Stimulated activated CD4-positive, alpha-beta T cell treated with anti-CD3 and anti-CD28 coated beads, Interleukin-1b, Interleukin-23, amount 100 ng/mL, for 24 hours (primary cell): ENCODE measurements around the gene MITD1.
"Not testable (repeated sequence)": the region's sequence is repeated elsewhere in the genome, so short reads cannot be mapped to it uniquely, and the experiment has no call there.

Source experiments
- DNase-seq, 4 experiments: peaks; one replicate each; pipeline ENCODE4 v3.0.0-alpha.2; 2020; ENCODE audit warnings: low read depth in 4 of 4, low spot score in 1 of 4

The MITD1 gene

GRCh38 chr2:99180755-99181623, at the start of gene MITD1, which contains the start of gene MRPL30:
Gene MITD1 (minus strand): TSS chr2:99181058. CDS start chr2:99180981, 77 bp downstream.
Gene MRPL30 (plus strand): TSS chr2:99181184. CDS start chr2:99186204, 5,020 bp downstream.
- DNase-seq: peak; percentile 63 to 81 (median 74)

DNA sequence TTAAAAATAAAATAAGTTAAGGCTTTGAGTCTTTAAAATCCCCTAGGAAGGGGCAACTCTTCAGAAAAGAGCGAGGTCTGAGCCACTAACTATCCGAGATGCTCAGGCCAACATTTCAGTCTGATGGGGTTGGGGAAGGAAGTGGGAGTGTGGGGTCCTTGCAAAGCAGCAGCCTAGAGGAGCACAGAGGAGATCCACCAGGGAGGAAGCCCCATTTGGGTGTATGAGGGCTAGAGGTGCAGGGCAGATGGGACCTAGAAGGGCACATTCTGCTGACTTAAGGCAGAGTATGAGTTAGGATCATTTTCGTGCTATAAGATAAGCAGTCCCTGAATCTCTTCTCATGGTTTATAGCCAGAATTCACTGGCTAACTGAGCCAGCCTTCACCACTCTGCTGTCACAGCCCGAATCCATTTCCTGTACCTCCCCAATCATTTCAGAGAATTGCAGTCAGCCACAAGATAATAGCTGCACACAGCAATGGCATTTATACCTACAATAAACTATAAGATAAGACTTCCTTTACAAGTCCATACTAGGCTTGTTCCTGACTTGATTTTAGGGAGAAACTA, 37.2 kb upstream of the MITD1 start:
- no peak for DNase-seq

GRCh38 chr2:99216096-99216495, 35.2 kb upstream of the MITD1 start:
- DNase-seq: no peak

DNA sequence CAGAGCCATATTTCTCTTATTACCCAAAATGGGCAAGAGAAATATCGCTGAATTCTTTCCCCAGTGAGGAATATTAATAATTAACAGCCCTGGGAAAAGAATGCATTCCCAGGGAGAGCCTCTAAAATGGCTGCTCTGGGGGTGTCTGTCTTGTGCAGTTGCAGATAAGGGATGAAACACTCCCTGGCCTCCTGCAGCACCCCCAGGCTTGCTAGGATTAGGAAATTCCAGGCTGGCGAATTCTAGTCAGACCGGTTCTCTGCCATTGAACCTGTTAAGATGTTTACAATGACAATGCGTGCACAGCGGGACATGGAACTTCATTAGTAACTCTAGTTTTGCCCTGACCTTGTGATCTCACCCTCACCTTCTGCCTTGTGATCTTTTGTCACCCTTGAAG, 24.6 kb upstream of the MITD1 start:
- DNase-seq: no peak

DNA sequence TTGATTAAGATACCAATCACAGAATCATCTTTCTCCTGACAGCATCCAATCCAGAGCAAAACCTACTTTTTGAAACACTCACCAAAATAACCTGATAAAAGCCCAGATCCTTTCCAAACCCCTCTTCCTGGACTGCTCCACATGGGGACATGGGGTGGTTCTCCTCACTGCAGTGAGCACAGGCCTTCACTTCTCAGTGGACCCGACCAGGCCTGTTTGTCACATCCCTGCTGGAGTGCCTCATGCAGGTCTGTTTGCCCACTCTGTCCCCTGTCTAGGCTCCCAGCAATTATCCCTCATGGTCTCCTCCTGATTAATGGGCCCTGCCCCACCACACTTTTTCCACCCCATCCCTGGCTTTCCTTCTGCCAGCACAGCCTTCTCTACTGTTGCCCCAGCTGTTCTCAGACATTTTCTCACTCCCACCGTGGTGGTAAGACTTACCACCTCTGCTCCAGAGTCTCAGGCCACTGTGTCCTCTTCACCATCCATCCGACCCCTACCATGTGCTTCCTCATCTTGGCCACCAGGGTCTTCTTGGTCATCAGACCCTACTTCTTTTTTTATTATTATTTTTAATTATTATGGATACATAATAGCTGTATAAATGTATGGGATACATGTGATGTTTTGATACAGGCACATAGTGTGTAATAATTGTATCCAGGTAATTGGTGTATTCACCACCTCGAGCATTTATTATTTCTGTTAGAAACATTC, 21.3 kb upstream of the MITD1 start:
- no peak for DNase-seq

GRCh38 chr2:99200076-99200800, 19.4 kb upstream of the MITD1 start:
- no peak for DNase-seq

- DNase-seq: no peak
Measured at GRCh38 chr2:99198103-99198841, 17.4 kb upstream of the MITD1 start.

- not testable (repeated sequence) for DNase-seq
Measured at GRCh38 chr2:99192364-99192763, 11.5 kb upstream of the MITD1 start.

DNA sequence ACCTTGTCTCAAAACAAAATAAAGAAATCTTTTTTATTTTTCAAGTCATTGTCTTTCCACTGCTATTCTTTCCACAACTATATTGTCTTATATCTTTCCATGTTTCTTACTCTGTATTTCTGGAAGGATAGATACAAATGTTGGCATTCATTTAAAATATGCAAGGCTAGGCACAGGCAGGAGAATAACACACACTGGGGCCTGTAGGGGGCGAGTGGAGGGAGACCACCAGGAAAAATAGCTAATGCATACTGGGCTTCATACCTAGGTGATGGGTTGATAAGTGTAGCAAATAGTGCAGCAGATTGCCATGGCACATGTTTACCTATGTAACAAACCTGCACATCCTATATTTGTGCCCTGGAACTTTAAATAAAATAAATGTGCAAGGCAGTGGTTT, 9.7 kb upstream of the MITD1 start:
- DNase-seq: no peak

- no peak for DNase-seq
Measured at GRCh38 chr2:99188357-99188756, 7.5 kb upstream of the MITD1 start.

DNA sequence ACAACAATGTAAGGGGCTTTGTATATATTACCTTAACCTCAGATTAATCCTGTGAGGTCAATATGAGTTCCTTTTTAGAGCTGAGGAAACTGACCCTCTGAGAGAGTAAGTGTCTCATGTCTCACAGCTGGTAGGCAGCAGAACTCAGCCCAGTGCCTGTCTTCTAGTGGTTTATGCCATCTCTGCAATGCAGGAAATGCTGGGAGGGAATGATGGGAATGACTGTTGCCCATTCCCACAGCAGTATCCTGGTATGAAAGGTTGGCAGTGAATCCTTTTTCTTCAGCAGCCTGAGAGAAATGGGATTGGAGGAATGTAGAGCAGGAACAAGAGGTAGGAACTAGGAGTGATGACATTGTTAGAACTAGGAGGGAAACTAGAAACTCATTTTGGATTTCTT, 6.2 kb upstream of the MITD1 start:
- DNase-seq: no peak

DNA sequence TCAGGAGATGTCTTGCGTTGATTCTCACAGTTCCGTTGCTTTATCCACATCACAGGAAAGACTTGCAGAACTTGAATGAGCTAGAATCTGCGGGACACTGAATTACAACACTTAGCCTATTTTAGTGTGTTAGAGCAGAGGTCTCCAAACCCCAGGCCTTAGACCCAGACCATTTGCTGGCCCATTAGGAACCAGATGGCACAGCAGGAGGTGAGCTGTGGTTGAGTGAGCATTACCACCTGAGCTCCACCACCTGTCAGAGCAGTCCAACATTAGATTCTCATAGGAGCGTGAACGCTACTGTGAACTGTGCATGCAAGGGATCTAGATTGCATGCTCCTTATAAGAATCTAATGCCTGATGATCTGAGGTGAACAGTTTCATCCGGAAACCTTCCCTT, 4.0 kb upstream of the MITD1 start:
- DNase-seq: no peak

DNA sequence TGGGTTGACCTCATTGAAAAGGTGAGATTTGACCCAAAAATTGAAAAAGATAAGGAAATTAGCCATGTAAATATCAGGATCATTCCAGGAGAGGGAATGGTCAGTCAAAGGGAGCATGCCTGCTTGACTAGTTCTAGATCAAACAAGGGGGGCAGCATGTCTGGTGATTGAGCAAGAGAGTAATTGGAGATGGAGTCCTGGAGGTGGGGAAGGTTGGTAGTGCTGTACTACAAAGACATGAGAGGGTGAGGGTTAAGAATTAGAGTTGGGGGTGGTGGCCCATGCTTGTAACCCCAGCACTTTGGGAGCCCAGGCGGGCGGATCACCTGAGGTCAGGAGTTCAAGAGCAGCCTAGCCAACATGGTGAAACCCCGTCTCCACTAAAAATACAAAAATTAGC, 2.2 kb upstream of the MITD1 start:
- DNase-seq: no peak

DNA sequence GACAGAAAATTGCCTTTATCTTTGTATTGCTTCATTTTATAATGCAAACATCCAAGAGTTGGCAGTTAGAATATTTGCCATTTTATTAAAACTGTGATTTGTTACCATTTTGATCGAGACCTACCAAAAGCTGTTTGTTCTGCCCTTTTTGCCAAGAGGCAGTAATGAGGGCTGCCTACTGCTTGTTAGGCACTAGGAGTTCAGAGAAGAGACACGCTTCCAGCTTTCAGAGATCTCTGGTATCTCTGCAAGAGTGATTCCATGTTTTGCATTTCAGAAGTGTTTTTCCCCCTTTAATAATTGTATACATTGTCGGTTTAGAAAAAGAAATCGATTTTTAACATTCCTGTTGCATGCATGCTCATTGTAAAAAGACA, 754 bp upstream of the MITD1 start:
- no peak for DNase-seq

- no peak for DNase-seq
Measured at GRCh38 chr2:99171377-99172140, 9.3 kb downstream of the MITD1 start.

DNA sequence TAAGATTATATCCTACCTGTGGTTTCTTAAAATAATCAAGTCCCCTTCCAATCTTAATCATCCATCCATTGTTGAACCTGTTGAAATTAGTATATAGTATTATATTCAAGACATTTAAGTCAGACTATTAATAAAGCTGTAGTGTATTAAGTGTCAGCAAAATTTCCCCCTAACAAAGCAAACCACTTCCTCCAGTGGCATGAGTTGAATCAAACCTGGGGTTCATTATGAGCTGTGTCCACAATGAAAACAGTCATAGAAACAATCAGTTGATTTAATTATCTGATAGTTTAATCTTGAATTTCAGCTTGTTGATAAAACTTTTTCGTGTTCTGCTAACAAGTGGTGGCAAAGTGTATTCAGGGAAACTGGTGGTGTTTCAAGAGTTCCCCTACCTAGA, 11.3 kb downstream of the MITD1 start:
- no peak for DNase-seq

- DNase-seq: no peak
Measured at GRCh38 chr2:99166218-99166617, 14.6 kb downstream of the MITD1 start.

DNA sequence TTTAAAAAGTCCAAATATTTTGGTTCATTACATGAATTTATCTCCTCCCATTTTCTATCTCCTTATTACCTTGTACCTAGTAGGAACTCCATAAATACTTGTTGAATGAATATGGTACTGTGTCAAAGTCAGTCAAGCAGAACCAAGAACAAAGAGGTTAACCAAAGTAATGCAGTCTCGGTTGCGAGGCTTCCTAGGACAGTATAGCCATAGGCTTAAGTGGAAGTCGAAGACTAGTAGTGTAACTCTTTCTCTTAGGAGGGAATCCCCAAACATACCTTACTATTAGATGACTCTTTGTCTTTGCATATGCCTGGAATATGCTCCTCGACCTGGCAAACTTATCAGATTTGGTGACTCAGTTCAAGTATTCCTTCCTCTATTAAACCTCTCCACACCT, 21.3 kb downstream of the MITD1 start:
- no peak for DNase-seq

- no peak for DNase-seq
Measured at GRCh38 chr2:99158599-99158998, 22.3 kb downstream of the MITD1 start.

DNA sequence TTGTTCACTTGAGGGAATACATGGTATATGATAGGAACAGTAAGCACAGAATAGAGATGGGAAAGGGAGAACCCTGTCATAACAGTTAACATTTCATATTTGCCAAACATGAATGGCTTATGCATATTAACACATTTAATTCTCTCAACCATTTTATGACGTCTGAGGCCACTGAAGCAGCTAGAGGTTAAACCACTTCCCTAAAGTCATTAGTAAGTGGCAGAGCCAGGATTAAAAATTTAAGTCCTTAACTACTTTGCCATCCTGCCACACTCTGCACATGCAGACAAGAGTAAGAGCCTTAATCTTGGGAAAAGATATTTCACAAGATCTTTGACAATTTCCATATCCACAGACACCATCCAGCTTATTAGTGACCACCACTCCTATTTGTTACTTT, 24.0 kb downstream of the MITD1 start:
- no peak for DNase-seq
